Parathyroid adenoma (tissue), 2 donors: ENCODE measurements around the gene TREML2.

ENCODE experiments used
- H2AFZ ChIP-seq: fragments of 300-600 bp; sonication (generic); one replicate; pipeline ENCODE4 v1.7.0; 2017; ENCODE audit warnings: antibody characterized with exemption, mild to moderate bottlenecking
- H3K27ac ChIP-seq: fragments of 300-600 bp; sonication (generic); one replicate; pipeline ENCODE4 v1.7.0; 2017
- H3K27me3 ChIP-seq: fragments of 300-600 bp; sonication (generic); one replicate; pipeline ENCODE4 v1.7.0; 2017; ENCODE audit warnings: low read length; ENCODE audit not compliant: control insufficient read depth, insufficient read depth
- H3K36me3 ChIP-seq: fragments of 300-600 bp; sonication (generic); one replicate; pipeline ENCODE4 v1.7.0; 2017; ENCODE audit warnings: low read length; ENCODE audit not compliant: control insufficient read depth, insufficient read depth
- H3K4me1 ChIP-seq: fragments of 300-600 bp; sonication (generic); one replicate; pipeline ENCODE4 v1.7.0; 2017; ENCODE audit warnings: control low read depth
- H3K4me2 ChIP-seq: fragments of 300-600 bp; sonication (generic); one replicate; pipeline ENCODE4 v1.7.0; 2017; ENCODE audit warnings: low read length
- H3K4me3 ChIP-seq: fragments of 300-600 bp; sonication (generic); one replicate; pipeline ENCODE4 v1.7.0; 2017; ENCODE audit warnings: low read depth, low read length
- H3K79me2 ChIP-seq: fragments of 300-600 bp; sonication (generic); one replicate; pipeline ENCODE4 v1.7.0; 2017; ENCODE audit warnings: control low read depth
- H3K9ac ChIP-seq: fragments of 300-600 bp; sonication (generic); one replicate; pipeline ENCODE4 v1.7.0; 2017; ENCODE audit warnings: mild to moderate bottlenecking
- H3K9me3 ChIP-seq: fragments of 300-600 bp; sonication (generic); one replicate; pipeline ENCODE4 v1.7.0; 2017; ENCODE audit warnings: low read length; ENCODE audit not compliant: control insufficient read depth
- TF ChIP-seq, protein P1 (sequence below): fragments of 300-600 bp; sonication (generic); IDR thresholded peaks from one replicate; pipeline ENCODE4 v1.7.0; 2017; ENCODE audit warnings: antibody characterized with exemption, mild to moderate bottlenecking
- donor health status: primary hyperparathyroidism.

TREML2 gene

GRCh38 chr6:41204156-41204555, 3.2 kb upstream of the TREML2 start:
- Histone ChIP-seq H3K36me3 (no peaks in the 10 kb centered on the region), H3K9ac (no peak overlapping the region), H2AFZ (no peak overlapping the region), H3K9me3 (no peaks in the 10 kb centered on the region), H3K4me3 (no peak overlapping the region), H3K27ac (no peak overlapping the region), H3K27me3 (no peaks in the 10 kb centered on the region), H3K79me2 (no peaks in the 10 kb centered on the region), H3K4me1 (no peaks in the 10 kb centered on the region), H3K4me2 (no peak overlapping the region)
- TF ChIP-seq, protein P1, sequence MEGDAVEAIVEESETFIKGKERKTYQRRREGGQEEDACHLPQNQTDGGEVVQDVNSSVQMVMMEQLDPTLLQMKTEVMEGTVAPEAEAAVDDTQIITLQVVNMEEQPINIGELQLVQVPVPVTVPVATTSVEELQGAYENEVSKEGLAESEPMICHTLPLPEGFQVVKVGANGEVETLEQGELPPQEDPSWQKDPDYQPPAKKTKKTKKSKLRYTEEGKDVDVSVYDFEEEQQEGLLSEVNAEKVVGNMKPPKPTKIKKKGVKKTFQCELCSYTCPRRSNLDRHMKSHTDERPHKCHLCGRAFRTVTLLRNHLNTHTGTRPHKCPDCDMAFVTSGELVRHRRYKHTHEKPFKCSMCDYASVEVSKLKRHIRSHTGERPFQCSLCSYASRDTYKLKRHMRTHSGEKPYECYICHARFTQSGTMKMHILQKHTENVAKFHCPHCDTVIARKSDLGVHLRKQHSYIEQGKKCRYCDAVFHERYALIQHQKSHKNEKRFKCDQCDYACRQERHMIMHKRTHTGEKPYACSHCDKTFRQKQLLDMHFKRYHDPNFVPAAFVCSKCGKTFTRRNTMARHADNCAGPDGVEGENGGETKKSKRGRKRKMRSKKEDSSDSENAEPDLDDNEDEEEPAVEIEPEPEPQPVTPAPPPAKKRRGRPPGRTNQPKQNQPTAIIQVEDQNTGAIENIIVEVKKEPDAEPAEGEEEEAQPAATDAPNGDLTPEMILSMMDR: no peak

GRCh38 chr6:41201764-41202173, 820 bp upstream of the TREML2 start:
- no peaks in the 10 kb centered on the region for H3K27me3 ChIP-seq
- TF ChIP-seq, protein P1: no peak
- H3K9ac ChIP-seq: no peak overlapping the region
- no peak overlapping the region for H3K27ac ChIP-seq
- no peak overlapping the region for H3K4me3 ChIP-seq
- no peaks in the 10 kb centered on the region for H3K9me3 ChIP-seq
- H3K4me1 ChIP-seq: no peaks in the 10 kb centered on the region
- H2AFZ ChIP-seq: no peak overlapping the region
- no peak overlapping the region for H3K4me2 ChIP-seq
- no peaks in the 10 kb centered on the region for H3K79me2 ChIP-seq
- no peaks in the 10 kb centered on the region for H3K36me3 ChIP-seq

- no peak overlapping the region for H3K27ac ChIP-seq
- H3K4me2 ChIP-seq: no peak overlapping the region
- no peaks in the 10 kb centered on the region for H3K27me3 ChIP-seq
- TF ChIP-seq, protein P1: no peak
- H3K79me2 ChIP-seq: no peaks in the 10 kb centered on the region
- H2AFZ ChIP-seq: no peak overlapping the region
- no peak overlapping the region for H3K9ac ChIP-seq
- H3K9me3 ChIP-seq: no peaks in the 10 kb centered on the region
- H3K4me3 ChIP-seq: no peak overlapping the region
- no peaks in the 10 kb centered on the region for H3K36me3 ChIP-seq
- H3K4me1 ChIP-seq: no peaks in the 10 kb centered on the region
These were observed 551 bp downstream of the TREML2 start for GRCh38 chr6:41200296-41200900.

DNA sequence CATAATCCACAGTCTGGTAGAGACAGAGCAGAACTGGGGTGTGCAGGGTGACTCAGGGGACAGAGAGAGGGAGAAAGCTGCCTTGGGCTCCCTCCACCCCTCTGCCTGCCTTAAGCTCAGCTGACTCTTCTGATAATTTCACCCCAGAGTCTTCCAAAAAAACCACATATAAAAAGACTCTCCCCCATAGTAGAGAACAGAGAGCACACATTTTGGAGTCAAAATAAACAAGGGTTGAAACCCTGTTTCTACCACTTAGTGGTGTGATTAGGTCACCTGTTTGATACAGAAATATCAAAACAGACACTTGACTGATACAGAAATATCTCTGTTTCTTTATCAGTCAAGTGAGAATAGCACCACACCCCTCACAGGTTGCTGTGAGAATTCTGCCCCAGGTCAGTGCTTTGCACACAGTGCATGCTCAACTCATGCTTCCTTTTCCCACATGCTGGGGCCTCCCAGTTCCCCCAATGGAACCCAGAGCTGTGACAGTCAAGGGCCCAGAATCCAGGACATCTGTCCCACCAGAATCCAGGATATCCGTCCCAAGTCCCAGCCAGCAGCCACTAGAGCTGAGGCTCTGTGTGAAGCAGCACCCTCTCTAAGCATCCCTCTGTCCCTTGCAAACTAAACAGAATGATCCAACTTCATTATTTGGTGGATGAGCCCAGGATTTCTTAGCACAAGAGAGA, 1.2 kb downstream of the TREML2 start:
- Histone ChIP-seq H3K9ac (no peak overlapping the region), H3K79me2 (no peaks in the 10 kb centered on the region), H3K4me1 (no peaks in the 10 kb centered on the region), H3K27ac (no peak overlapping the region), H2AFZ (no peak overlapping the region), H3K4me2 (no peak overlapping the region), H3K9me3 (no peaks in the 10 kb centered on the region), H3K4me3 (no peak overlapping the region), H3K27me3 (no peaks in the 10 kb centered on the region), H3K36me3 (no peaks in the 10 kb centered on the region)
- TF ChIP-seq, protein P1: no peak

DNA sequence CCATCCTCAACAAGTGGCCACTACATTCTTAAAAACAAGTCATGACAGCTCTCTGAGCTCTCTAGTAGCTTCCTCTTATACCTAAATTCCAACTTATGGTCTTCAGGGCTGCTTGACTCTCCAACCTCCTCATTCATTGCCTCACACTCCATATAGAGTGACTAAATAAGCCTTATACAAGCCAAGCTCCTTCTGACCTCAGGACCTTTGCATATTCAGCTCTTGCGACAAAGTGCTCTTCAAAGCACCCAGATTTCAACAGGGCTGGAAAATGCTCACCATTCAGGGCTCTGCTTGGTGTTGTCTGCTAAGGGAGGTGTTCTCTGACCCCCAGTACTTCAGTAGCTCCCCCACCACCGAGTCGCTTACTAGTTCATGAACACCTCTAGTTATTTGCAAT, 3.7 kb downstream of the TREML2 start:
- Histone ChIP-seq H2AFZ (no peak overlapping the region), H3K27ac (no peak overlapping the region), H3K27me3 (no peaks in the 10 kb centered on the region), H3K9ac (no peak overlapping the region), H3K4me2 (no peak overlapping the region), H3K36me3 (no peaks in the 10 kb centered on the region), H3K4me1 (no peaks in the 10 kb centered on the region), H3K9me3 (no peaks in the 10 kb centered on the region), H3K79me2 (no peaks in the 10 kb centered on the region), H3K4me3 (no peak overlapping the region)
- TF ChIP-seq, protein P1: no peak
